H1 (cell line): ENCODE data around the gene ATP2B3. TPM values are rescaled to one million over a fixed set of nuclear protein-coding genes. Genes with fewer than 3 reads are reported as not detected.

Source experiments
- CTCF ChIA-PET: fragments of 300-600 bp; sonication (Branson Sonifier 250); formaldehyde crosslinking; loops from one replicate; lab custom pipeline; 2021; ENCODE audit not compliant: partially characterized antibody; lab: Charles Lee
- POLR2A ChIA-PET: fragments of 300-600 bp; sonication (Branson Sonifier 250); formaldehyde crosslinking; loops from one replicate; lab custom pipeline; 2021; ENCODE audit warnings: inconsistent platforms; ENCODE audit not compliant: partially characterized antibody; lab: Charles Lee
- DNase-seq, 2 experiments: peaks; one replicate each; pipeline versions ENCODE4 v3.0.0 to v3.0.0-alpha.2; 2010 to 2022; ENCODE audit warnings: low spot score in 2 of 2, low read depth in 1 of 2, mixed read lengths in 1 of 2
- FAIRE-seq: peaks from 2 replicates; lab custom pipeline; 2011; peaks lifted over from hg19 to GRCh38; lab: Jason Lieb, UNC
- H2AFZ ChIP-seq: 2 replicates; pipeline ENCODE4 v1.8.1; 2012; ENCODE audit warnings: low read length, inconsistent platforms
- H2AK5ac ChIP-seq: 2 replicates; pipeline ENCODE4 v1.6.1; 2013; ENCODE audit warnings: low read depth, low read length
- H2BK120ac ChIP-seq: replicated peaks from 2 replicates; pipeline ENCODE3; 2013; ENCODE audit warnings: low read depth, low read length, inconsistent platforms
- H2BK12ac ChIP-seq: 2 replicates; pipeline ENCODE4 v1.6.1; 2013; ENCODE audit warnings: low read depth, low read length
- H2BK15ac ChIP-seq: 2 replicates; pipeline ENCODE4 v1.6.1; 2013; ENCODE audit warnings: low read length
- H2BK20ac ChIP-seq: 2 replicates; pipeline ENCODE4 v1.6.1; 2013; ENCODE audit warnings: low read length
- H2BK5ac ChIP-seq: 2 replicates; pipeline ENCODE4 v1.6.1; 2013; ENCODE audit warnings: low read depth, low read length
- H3K14ac ChIP-seq: 2 replicates; pipeline ENCODE4 v1.6.1; 2013; ENCODE audit warnings: inconsistent platforms; ENCODE audit not compliant: insufficient read length
- H3K18ac ChIP-seq: 2 replicates; pipeline ENCODE4 v1.6.1; 2013; ENCODE audit warnings: low read length; ENCODE audit errors: extremely low read depth
- H3K23ac ChIP-seq: 2 replicates; pipeline ENCODE4 v1.6.1; 2013; ENCODE audit warnings: inconsistent platforms; ENCODE audit not compliant: insufficient read length
- H3K23me2 ChIP-seq: 2 replicates; pipeline ENCODE4 v1.6.1; 2013; ENCODE audit warnings: low read depth, low read length
- H3K27ac ChIP-seq: 2 replicates; pipeline ENCODE4 v1.6.1; 2011; ENCODE audit warnings: low read depth, low read length, inconsistent platforms
- H3K27me3 ChIP-seq, 4 experiments: replicated peaks in 1 of 4; 1 replicate in 1 of 4; 2 replicates in 3 of 4; pipeline versions ENCODE4 v1.6.1 to v1.8.1; 2011 to 2013; ENCODE audit warnings: low read length in 3 of 4, mild to moderate bottlenecking in 3 of 4, inconsistent platforms in 2 of 4, mixed read lengths in 2 of 4, moderate library complexity in 1 of 4; ENCODE audit not compliant: control insufficient read depth in 3 of 4, insufficient read depth in 3 of 4; ENCODE audit errors: extremely low read depth in 1 of 4
- H3K36me3 ChIP-seq, 4 experiments: 2 replicates each; pipeline versions ENCODE4 v1.6.1 to v1.8.1; 2011 to 2013; ENCODE audit warnings: mild to moderate bottlenecking in 4 of 4, low read length in 3 of 4, moderate library complexity in 2 of 4, control low read depth in 1 of 4, inconsistent platforms in 1 of 4; ENCODE audit not compliant: insufficient read depth in 4 of 4, control insufficient read depth in 2 of 4
- H3K4ac ChIP-seq: replicated peaks from 2 replicates; pipeline ENCODE3; 2013; ENCODE audit warnings: low read length, low read depth, mixed read lengths, inconsistent platforms; ENCODE audit not compliant: insufficient read length
- H3K4me1 ChIP-seq, 4 experiments: replicated peaks in 1 of 4; 1 replicate in 1 of 4; 2 replicates in 3 of 4; pipeline versions ENCODE4 v1.6.1 to v1.8.1; 2011 to 2013; ENCODE audit warnings: low read length in 3 of 4, inconsistent platforms in 2 of 4, mixed read lengths in 1 of 4; ENCODE audit not compliant: insufficient read depth in 4 of 4, control insufficient read depth in 3 of 4
- H3K4me2 ChIP-seq, 2 experiments: 2 replicates each; pipeline versions ENCODE4 v1.6.1 to v1.8.1; 2011 to 2013; ENCODE audit warnings: low read depth in 2 of 2, low read length in 2 of 2, control low read depth in 1 of 2, inconsistent platforms in 1 of 2, mild to moderate bottlenecking in 1 of 2; ENCODE audit not compliant: insufficient read depth in 1 of 2
- H3K4me3 ChIP-seq, 4 experiments: fragments of 200-600, 300-600 bp in 1 of 4; sonication (generic), shearing (Covaris generic), sonication (Bioruptor Twin) in 1 of 4; 2 replicates each; pipeline versions ENCODE4 v1.5.1 to v1.8.1; 2011 to 2016; ENCODE audit warnings: low read length in 4 of 4, low read depth in 3 of 4, control low read depth in 2 of 4, inconsistent platforms in 2 of 4, mild to moderate bottlenecking in 2 of 4, mixed read lengths in 1 of 4, moderate library complexity in 1 of 4; ENCODE audit not compliant: insufficient read depth in 2 of 4; ENCODE audit errors: extremely low read depth in 1 of 4
- H3K56ac ChIP-seq: replicated peaks from 2 replicates; pipeline ENCODE3; 2013; ENCODE audit warnings: low read depth, mild to moderate bottlenecking, mixed read lengths, low read length, inconsistent platforms; ENCODE audit not compliant: insufficient read length
- H3K79me1 ChIP-seq: 2 replicates; pipeline ENCODE4 v1.6.1; 2013; ENCODE audit warnings: low read depth, low read length, control low read depth
- H3K79me2 ChIP-seq, 2 experiments: 2 replicates each; pipeline versions ENCODE4 v1.6.1 to v1.8.1; 2012 to 2013; ENCODE audit warnings: low read length in 2 of 2, mild to moderate bottlenecking in 2 of 2, inconsistent platforms in 1 of 2; ENCODE audit not compliant: insufficient read depth in 2 of 2, control insufficient read depth in 1 of 2
- H3K9ac ChIP-seq, 4 experiments: replicated peaks in 1 of 4; 1 replicate in 1 of 4; 2 replicates in 3 of 4; pipeline versions ENCODE4 v1.6.1 to v1.8.1; 2011 to 2013; ENCODE audit warnings: low read depth in 3 of 4, low read length in 3 of 4, control low read depth in 2 of 4, mild to moderate bottlenecking in 2 of 4, moderate library complexity in 2 of 4, inconsistent platforms in 1 of 4; ENCODE audit errors: extremely low read depth in 1 of 4
- H3K9me3 ChIP-seq, 2 experiments: 2 replicates each; pipeline versions ENCODE4 v1.6.1 to v1.8.1; 2012 to 2013; ENCODE audit warnings: mild to moderate bottlenecking in 2 of 2, moderate library complexity in 2 of 2, control low read depth in 1 of 2, inconsistent platforms in 1 of 2, low read depth in 1 of 2, low read length in 1 of 2, mixed read lengths in 1 of 2; ENCODE audit not compliant: insufficient read depth in 2 of 2
- H4K20me1 ChIP-seq, 2 experiments: replicated peaks in 1 of 2; 2 replicates each; pipeline versions ENCODE3 to v1.8.1; 2011 to 2013; ENCODE audit warnings: inconsistent platforms in 2 of 2, low read length in 2 of 2, mild to moderate bottlenecking in 1 of 2; ENCODE audit not compliant: insufficient read depth in 2 of 2, control insufficient read depth in 1 of 2
- H4K5ac ChIP-seq: 2 replicates; pipeline ENCODE4 v1.6.1; 2013; ENCODE audit warnings: low read length, low read depth, mixed read lengths, inconsistent platforms; ENCODE audit not compliant: insufficient read length
- H4K8ac ChIP-seq: 2 replicates; pipeline ENCODE4 v1.8.0; 2013; ENCODE audit warnings: mild to moderate bottlenecking, moderate library complexity, low read length, inconsistent platforms; ENCODE audit not compliant: insufficient read depth; ENCODE audit errors: extremely low read depth
- H4K91ac ChIP-seq: replicated peaks from 2 replicates; pipeline ENCODE3; 2013; ENCODE audit warnings: low read length, mixed read lengths, inconsistent platforms; ENCODE audit not compliant: insufficient read length
- ATF3 ChIP-seq: IDR thresholded peaks from 2 replicates; pipeline ENCODE4 v1.6.1; 2011; ENCODE audit warnings: low read depth, mild to moderate bottlenecking, low read length; ENCODE audit not compliant: insufficient read depth
- CBX5 ChIP-seq: fragments of 300-800, 300-1000 bp; sonication (generic); IDR thresholded peaks from 2 replicates; pipeline ENCODE4 v1.7.1; 2016; ENCODE audit warnings: antibody characterized with exemption, low read length, low read depth
- CBX8 ChIP-seq: fragments of 300-800, 300-1000 bp; sonication (generic); IDR thresholded peaks from 2 replicates; pipeline ENCODE4 v1.7.1; 2016; ENCODE audit warnings: low read depth, low read length, borderline replicate concordance
- CHD1 ChIP-seq: IDR thresholded peaks from 2 replicates; pipeline ENCODE4 v1.6.1; 2012; ENCODE audit warnings: low read depth, low read length, improper control_type of control experiment
- E2F6 ChIP-seq: IDR thresholded peaks from 2 replicates; pipeline ENCODE4 v1.6.1; 2012; ENCODE audit warnings: inconsistent platforms
- HDAC2 ChIP-seq, 2 experiments: fragments of 300-600 bp in 1 of 2; sonication (generic) in 1 of 2; IDR thresholded peaks; 2 replicates each; pipeline ENCODE4 v1.6.1; 2011 to 2012; ENCODE audit warnings: low read depth in 2 of 2, low read length in 2 of 2, mild to moderate bottlenecking in 2 of 2, moderate library complexity in 2 of 2, borderline replicate concordance in 1 of 2, inconsistent platforms in 1 of 2
- JUN ChIP-seq: IDR thresholded peaks from 2 replicates; pipeline ENCODE4 v1.6.1; 2011; ENCODE audit warnings: low read depth, mild to moderate bottlenecking, improper control_type of control experiment, low read length
- MAX ChIP-seq: IDR thresholded peaks from 2 replicates; pipeline ENCODE4 v1.6.1; 2012; ENCODE audit warnings: inconsistent platforms
- RFX5 ChIP-seq: IDR thresholded peaks from 2 replicates; pipeline ENCODE4 v1.6.1; 2011; ENCODE audit warnings: low read depth, low read length, improper control_type of control experiment, borderline replicate concordance
- SP4 ChIP-seq: IDR thresholded peaks from 2 replicates; pipeline ENCODE4 v1.6.1; 2012; ENCODE audit warnings: low read length, inconsistent platforms
- TAF1 ChIP-seq: IDR thresholded peaks from 2 replicates; pipeline ENCODE4 v1.6.1; 2011; ENCODE audit warnings: mild to moderate bottlenecking, low read depth, low read length
- TAF7 ChIP-seq: optimal IDR thresholded peaks from 2 replicates; pipeline ENCODE3; 2011; ENCODE audit warnings: low read depth, mild to moderate bottlenecking, inconsistent platforms, low read length, moderate library complexity, borderline replicate concordance
- YY1 ChIP-seq: IDR thresholded peaks from 2 replicates; pipeline ENCODE4 v1.6.1; 2011; ENCODE audit warnings: low read depth, mild to moderate bottlenecking, low read length
- WGBS, 2 experiments: shearing (Covaris generic) in 1 of 2; methylation state at CpG; one replicate each; pipeline versions ENCODE4 v1.1.6 to v1.1.7; 2013 to 2015; ENCODE audit warnings: low lambda C conversion rate in 2 of 2, mixed read lengths in 2 of 2, inconsistent platforms in 1 of 2, low coverage in 1 of 2, missing lambda C conversion rate in 1 of 2; ENCODE audit not compliant: insufficient replicate concordance in 2 of 2, insufficient coverage in 1 of 2, insufficient read length in 1 of 2; ENCODE audit errors: extremely low coverage in 1 of 2, missing lambda C conversion rate in 1 of 2; 5-methylcytosine and 5-hydroxymethylcytosine counted together
- polyA plus RNA-seq, 7 experiments: library from polyadenylated mRNA; depleted of rRNA in 3 of 7; stranded (reverse) in 5 of 7; unstranded in 2 of 7; fragments of >200 nt in 5 of 7; fragments of 200-250 nt in 2 of 7; gene quantifications; 1 replicate in 5 of 7; 2 replicates in 1 of 7; 4 replicates in 1 of 7; pipeline versions ENCODE4 v1.2.1 to v1.2.3, GENCODE V29; 2011 to 2013; ENCODE audit warnings: missing spikeins in 2 of 7, mixed read lengths in 2 of 7
- total RNA-seq: library from RNA; stranded (reverse); fragmentation: NEBNext Ultra II Directional; extraction: Animal tissue kit (Norgen Biotek cat#: 25700); gene quantifications from 2 replicates; pipeline ENCODE4 v1.2.1, GENCODE V29; 2021

ATP2B3 gene
- total and polyA plus RNA-seq, 2 of the 8 experiments (the other 6 are each of a cell fraction or from before 2014, with no cell fraction given): 0.14 to 0.19 TPM

GRCh38 chrX:153578889-153579288, 61.4 kb downstream of the ATP2B3 start:
- H3K4ac ChIP-seq: no peak overlapping the region
- no peaks in the 10 kb centered on the region for H3K36me3 ChIP-seq
- H3K23me2 ChIP-seq: no peaks in the 10 kb centered on the region
- H2AFZ ChIP-seq: no peak overlapping the region
- no peak overlapping the region for H4K5ac ChIP-seq
- no peaks in the 10 kb centered on the region for H3K9me3 ChIP-seq
- H3K27ac ChIP-seq: no peak overlapping the region
- no peak overlapping the region for H2BK20ac ChIP-seq
- no peaks in the 10 kb centered on the region for H4K20me1 ChIP-seq
- no peak overlapping the region for H3K14ac ChIP-seq
- no peak overlapping the region for H3K56ac ChIP-seq
- no peak overlapping the region for H3K4me2 ChIP-seq
- H2AK5ac ChIP-seq: no peak overlapping the region
- H3K18ac ChIP-seq: no peak overlapping the region
- no peak overlapping the region for H3K4me3 ChIP-seq
- no peak overlapping the region for H4K91ac ChIP-seq
- no peak overlapping the region for H4K8ac ChIP-seq
- ChIA-PET CTCF (interaction anchor here (0.8 to 4.8 kb wide), 17 partner anchors 11 to 159 kb away, joined by 3 to 27 read pairs (median 6); no protein-coding TSS in a partner anchor), POLR2A (interaction anchor here (0.6 to 2.1 kb wide), 2 partner anchors 18 to 19 kb away, joined by 3 to 7 read pairs; no protein-coding TSS in a partner anchor)
- H3K79me2 ChIP-seq: no peaks in the 10 kb centered on the region
- no peak overlapping the region for H2BK120ac ChIP-seq
- H2BK5ac ChIP-seq: no peak overlapping the region
- H3K4me1 ChIP-seq: peaks cover 0 to 11% (median 1%) of the 10 kb centered on the region in 4 experiments; a peak in 3 of 7 replicates
- H3K9ac ChIP-seq: no peak overlapping the region
- H3K23ac ChIP-seq: no peak overlapping the region
- WGBS, 2 experiments: 43% methylated on average over 2 of the region's 2 CpGs; no CpG with 5 or more reads in 1 of the 2 experiments
- no peaks in the 10 kb centered on the region; the same call in 1 of the 2 replicates for H3K79me1 ChIP-seq
- DNase-seq: no peak
- no peak overlapping the region for H2BK15ac ChIP-seq
- H3K27me3 ChIP-seq: no peaks in the 10 kb centered on the region
- no peak for FAIRE-seq
- no peak overlapping the region for H2BK12ac ChIP-seq
- TF ChIP-seq SP4 (no peak), ATF3 (no peak), CBX8 (no peak), E2F6 (no peak), RFX5 (no peak), TAF7 (no peak), TAF1 (no peak), CBX5 (no peak), JUN (no peak), CHD1 (no peak), YY1 (no peak), HDAC2 (IDR thresholded peaks at IDR 0.05; ENCODE audit: borderline replicate concordance in 1 of 2, low read depth in 2 of 2, low read length in 2 of 2) (no peak), MAX (no peak)
